ENCODE data around the gene OSBP.

- TF ChIP-seq CTCF (optimal IDR thresholded peaks at IDR 0.05 in 1 of 3, IDR thresholded peaks at IDR 0.05 in 1 of 3, conservative IDR thresholded peaks at IDR 0.05 in 1 of 3; ENCODE audit: extremely low read depth in 1 of 3, insufficient read depth in 2 of 3, low read length in 3 of 3): no peak
- no peak for TF ChIP-seq EZH2 (IDR thresholded peaks at IDR 0.05; ENCODE audit: low read length)
These were observed 83.0 kb downstream of the OSBP start for GRCh38 chr11:59532620-59533019.
